NCI-H82 treated with DMSO at 0.1 percent for 48 hours (cell line): ENCODE measurements around the gene ZKSCAN4.

Source experiments
- DNase-seq: peaks from one replicate; lab custom pipeline; 2025; ENCODE audit not compliant: unreplicated experiment; lab: John Stamatoyannopoulos, UW

Gene ZKSCAN4

GRCh38 chr6:28252009-28252975 is at the start of gene ZKSCAN4:
Gene ZKSCAN4 (minus strand): TSS chr6:28252269. CDS start chr6:28251980, 289 bp downstream.
- peak; percentile 68 for DNase-seq

GRCh38 chr6:28296520-28297060 is 44.5 kb upstream of the ZKSCAN4 start:
- DNase-seq: no peak

- DNase-seq: no peak
Measured at GRCh38 chr6:28295326-28295725, 43.3 kb upstream of the ZKSCAN4 start.

GRCh38 chr6:28291573-28291972 is 39.5 kb upstream of the ZKSCAN4 start:
- DNase-seq: no peak

- no peak for DNase-seq
Measured at GRCh38 chr6:28282926-28283325, 30.9 kb upstream of the ZKSCAN4 start.

- DNase-seq: no peak
Measured at GRCh38 chr6:28281288-28282064, 29.4 kb upstream of the ZKSCAN4 start, which contains the start of gene PGBD1. Gene PGBD1 (plus strand): TSS chr6:28281572. CDS start chr6:28283814, 2,242 bp downstream.

GRCh38 chr6:28280595-28281287 is 28.7 kb upstream of the ZKSCAN4 start:
- no peak for DNase-seq

- DNase-seq: no peak
Measured at GRCh38 chr6:28277746-28278145, 25.7 kb upstream of the ZKSCAN4 start.

GRCh38 chr6:28274888-28275287 is 22.8 kb upstream of the ZKSCAN4 start:
- no peak for DNase-seq

- DNase-seq: no peak
Measured at GRCh38 chr6:28269492-28269891, 17.4 kb upstream of the ZKSCAN4 start.

- no peak for DNase-seq
Measured at GRCh38 chr6:28267695-28268059, 15.6 kb upstream of the ZKSCAN4 start.

GRCh38 chr6:28266962-28267694 is 15.1 kb upstream of the ZKSCAN4 start, which contains the start of gene ZSCAN26:
Gene ZSCAN26 (plus strand): TSS chr6:28267143. CDS start chr6:28271920, 4,777 bp downstream.
- peak; percentile 67 for DNase-seq

GRCh38 chr6:28266563-28266961 is 14.5 kb upstream of the ZKSCAN4 start:
- no peak for DNase-seq

GRCh38 chr6:28264834-28265401 is 12.8 kb upstream of the ZKSCAN4 start:
- no peak for DNase-seq

GRCh38 chr6:28263922-28264321 is 11.9 kb upstream of the ZKSCAN4 start:
- DNase-seq: no peak

- no peak for DNase-seq
Measured at GRCh38 chr6:28258877-28259777, 7.1 kb upstream of the ZKSCAN4 start, which contains the start of gene NKAPL. Gene NKAPL (plus strand): TSS chr6:28259297. CDS start chr6:28259372, 75 bp downstream.

- DNase-seq: no peak
Measured at GRCh38 chr6:28257042-28257441, 5.0 kb upstream of the ZKSCAN4 start.

- DNase-seq: no peak
Measured at GRCh38 chr6:28254121-28254519, 2.1 kb upstream of the ZKSCAN4 start.

- no peak for DNase-seq
Measured at GRCh38 chr6:28251661-28252008, 434 bp downstream of the ZKSCAN4 start.
